ENCODE measurements around the gene USP3. TPM values are rescaled to one million over a fixed set of nuclear protein-coding genes. Genes with fewer than 3 reads are reported as not detected.

USP3 gene
- total and polyA plus RNA-seq, 2 of the 13 experiments (the other 11 are each of a cell fraction or from before 2014, with no cell fraction given): 14.3 to 61.2 TPM

DNA sequence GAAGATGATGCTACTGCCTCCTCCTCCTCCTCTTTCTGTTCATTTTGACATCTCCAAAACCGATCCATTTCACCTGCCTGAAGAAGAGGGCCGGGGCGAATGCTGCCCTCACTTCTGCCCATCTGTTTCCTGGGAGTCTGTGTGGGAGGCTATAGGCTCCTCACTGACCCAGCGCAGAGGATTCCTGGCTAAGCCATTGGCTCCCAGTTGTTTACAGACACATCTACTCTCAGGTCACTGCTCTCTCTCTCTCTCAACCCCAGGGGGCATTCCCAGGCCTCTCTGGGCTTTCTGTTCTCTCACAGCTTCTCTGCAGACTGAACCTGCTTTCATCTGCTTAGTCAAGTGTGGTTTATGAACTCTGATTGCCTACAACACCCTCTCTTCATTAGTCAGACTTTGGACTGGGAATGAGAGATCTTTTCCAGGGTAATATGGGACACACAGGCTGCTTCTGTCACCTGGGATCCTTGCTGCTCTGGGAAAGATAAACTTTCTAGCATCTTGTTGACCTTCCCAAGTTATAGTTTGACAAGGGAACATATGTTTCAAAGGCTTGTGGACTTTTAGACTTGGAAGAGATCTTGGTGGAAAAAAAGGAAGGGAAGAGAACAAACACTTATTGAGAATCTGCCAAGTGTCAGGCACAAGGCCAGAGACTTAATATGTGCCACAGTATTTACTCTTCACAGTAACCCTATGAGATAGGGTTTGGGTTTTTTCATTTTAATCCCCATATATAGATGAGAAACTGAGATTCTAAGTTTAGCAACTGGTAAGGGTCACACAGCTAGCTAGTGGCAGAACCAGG is 30.2 kb upstream of the USP3 start (continued):
- TF ChIP-seq IRF2 (CRISPR knock-in tag; IDR thresholded peaks at IDR 0.05): peak; percentile 82
- peak; percentile 57 for TF ChIP-seq ZFY (CRISPR knock-in tag; IDR thresholded peaks at IDR 0.05)
- TF ChIP-seq ZNF329 (CRISPR knock-in tag; IDR thresholded peaks at IDR 0.05; ENCODE audit: low read depth): no peak
- TF ChIP-seq TP53 (CRISPR knock-in tag; conservative IDR thresholded peaks at IDR 0.05): no peak; the same call in 1 of the 2 replicates
- TF ChIP-seq, protein P1, sequence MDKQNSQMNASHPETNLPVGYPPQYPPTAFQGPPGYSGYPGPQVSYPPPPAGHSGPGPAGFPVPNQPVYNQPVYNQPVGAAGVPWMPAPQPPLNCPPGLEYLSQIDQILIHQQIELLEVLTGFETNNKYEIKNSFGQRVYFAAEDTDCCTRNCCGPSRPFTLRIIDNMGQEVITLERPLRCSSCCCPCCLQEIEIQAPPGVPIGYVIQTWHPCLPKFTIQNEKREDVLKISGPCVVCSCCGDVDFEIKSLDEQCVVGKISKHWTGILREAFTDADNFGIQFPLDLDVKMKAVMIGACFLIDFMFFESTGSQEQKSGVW (CRISPR knock-in tag; IDR thresholded peaks at IDR 0.05; ENCODE audit: borderline replicate concordance): no peak
- no peak for TF ChIP-seq ZNF589 (CRISPR knock-in tag; conservative IDR thresholded peaks at IDR 0.05)
- no peak for TF ChIP-seq SETDB1 (CRISPR knock-in tag; IDR thresholded peaks at IDR 0.05; ENCODE audit: borderline replicate concordance)
- TF ChIP-seq MEF2D (CRISPR knock-in tag; IDR thresholded peaks at IDR 0.05): peak; percentile 80; the same call in 1 of the 2 replicates
- no peak for TF ChIP-seq ZNF850 (CRISPR knock-in tag; conservative IDR thresholded peaks at IDR 0.05)
- TF ChIP-seq, protein P2, sequence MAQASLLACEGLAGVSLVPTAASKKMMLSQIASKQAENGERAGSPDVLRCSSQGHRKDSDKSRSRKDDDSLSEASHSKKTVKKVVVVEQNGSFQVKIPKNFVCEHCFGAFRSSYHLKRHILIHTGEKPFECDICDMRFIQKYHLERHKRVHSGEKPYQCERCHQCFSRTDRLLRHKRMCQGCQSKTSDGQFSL (CRISPR knock-in tag; IDR thresholded peaks at IDR 0.05): 0 out of 2 replicates have a peak, but pooled peaks have one; percentile 19
- TF ChIP-seq ZNF678 (CRISPR knock-in tag; IDR thresholded peaks at IDR 0.05): no peak
- no peak for TF ChIP-seq ATF7-NPFF (CRISPR knock-in tag; IDR thresholded peaks at IDR 0.05; ENCODE audit: low read depth)
- TF ChIP-seq, protein P3, sequence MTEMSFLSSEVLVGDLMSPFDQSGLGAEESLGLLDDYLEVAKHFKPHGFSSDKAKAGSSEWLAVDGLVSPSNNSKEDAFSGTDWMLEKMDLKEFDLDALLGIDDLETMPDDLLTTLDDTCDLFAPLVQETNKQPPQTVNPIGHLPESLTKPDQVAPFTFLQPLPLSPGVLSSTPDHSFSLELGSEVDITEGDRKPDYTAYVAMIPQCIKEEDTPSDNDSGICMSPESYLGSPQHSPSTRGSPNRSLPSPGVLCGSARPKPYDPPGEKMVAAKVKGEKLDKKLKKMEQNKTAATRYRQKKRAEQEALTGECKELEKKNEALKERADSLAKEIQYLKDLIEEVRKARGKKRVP (CRISPR knock-in tag; IDR thresholded peaks at IDR 0.05): no peak
- no peak for TF ChIP-seq PAWR (CRISPR knock-in tag; IDR thresholded peaks at IDR 0.05; ENCODE audit: borderline replicate concordance)
- peak; percentile 93; the same call in 1 of the 2 replicates for TF ChIP-seq CHD4 (IDR thresholded peaks at IDR 0.05; ENCODE audit: borderline replicate concordance, low read length)
- TF ChIP-seq MATR3 (CRISPR knock-in tag; IDR thresholded peaks at IDR 0.05): no peak
- 0 out of 2 replicates have a peak, but pooled peaks have one; percentile 38 for TF ChIP-seq ZSCAN20 (CRISPR knock-in tag; IDR thresholded peaks at IDR 0.05; ENCODE audit: borderline replicate concordance)
- TF ChIP-seq, protein P4, sequence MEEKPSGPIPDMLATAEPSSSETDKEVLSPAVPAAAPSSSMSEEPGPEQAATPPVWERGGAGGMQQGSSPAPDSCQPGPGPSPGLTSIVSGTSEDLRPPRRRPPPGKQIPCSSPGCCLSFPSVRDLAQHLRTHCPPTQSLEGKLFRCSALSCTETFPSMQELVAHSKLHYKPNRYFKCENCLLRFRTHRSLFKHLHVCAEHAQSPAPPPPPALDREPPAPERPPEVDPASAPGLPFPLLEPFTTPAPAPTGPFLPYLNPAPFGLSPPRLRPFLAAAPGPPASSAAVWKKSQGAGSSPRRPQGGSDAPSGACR (CRISPR knock-in tag; IDR thresholded peaks at IDR 0.05): no peak
- 0 out of 2 replicates have a peak, but pooled peaks have one; percentile 47 for TF ChIP-seq ZFX (CRISPR knock-in tag; IDR thresholded peaks at IDR 0.05; ENCODE audit: low read depth)
- no peak for TF ChIP-seq KLF12 (CRISPR knock-in tag; IDR thresholded peaks at IDR 0.05; ENCODE audit: borderline replicate concordance)
- TF ChIP-seq ZNF274 (CRISPR knock-in tag; IDR thresholded peaks at IDR 0.05): no peak
- TF ChIP-seq POLR2AphosphoS2 (IDR thresholded peaks at IDR 0.05; ENCODE audit: low read depth, low read length): no peak
- TF ChIP-seq SNAPC2 (CRISPR knock-in tag; IDR thresholded peaks at IDR 0.05): peak; percentile 91; the same call in 1 of the 2 replicates
- TF ChIP-seq ZNF781 (CRISPR knock-in tag; IDR thresholded peaks at IDR 0.05; ENCODE audit: borderline replicate concordance, not compliant biosample characterization): peak; percentile 57

Data from HepG2 (cell line).